H1 (cell line): Measurements from ENCODE around the gene PRSS21. TPM values are rescaled to one million over a fixed set of nuclear protein-coding genes. Genes with fewer than 3 reads are reported as not detected.

Source experiments
- CTCF ChIA-PET: fragments of 300-600 bp; sonication (Branson Sonifier 250); formaldehyde crosslinking; loops from one replicate; lab custom pipeline; 2021; ENCODE audit not compliant: partially characterized antibody; lab: Charles Lee
- POLR2A ChIA-PET: fragments of 300-600 bp; sonication (Branson Sonifier 250); formaldehyde crosslinking; loops from one replicate; lab custom pipeline; 2021; ENCODE audit warnings: inconsistent platforms; ENCODE audit not compliant: partially characterized antibody; lab: Charles Lee
- DNase-seq, 2 experiments: peaks; one replicate each; pipeline versions ENCODE4 v3.0.0 to v3.0.0-alpha.2; 2010 to 2022; ENCODE audit warnings: low spot score in 2 of 2, low read depth in 1 of 2, mixed read lengths in 1 of 2
- FAIRE-seq: peaks from 2 replicates; lab custom pipeline; 2011; peaks lifted over from hg19 to GRCh38; lab: Jason Lieb, UNC
- H2AFZ ChIP-seq: 2 replicates; pipeline ENCODE4 v1.8.1; 2012; ENCODE audit warnings: low read length, inconsistent platforms
- H2AK5ac ChIP-seq: 2 replicates; pipeline ENCODE4 v1.6.1; 2013; ENCODE audit warnings: low read depth, low read length
- H2BK120ac ChIP-seq: replicated peaks from 2 replicates; pipeline ENCODE3; 2013; ENCODE audit warnings: low read depth, low read length, inconsistent platforms
- H2BK12ac ChIP-seq: 2 replicates; pipeline ENCODE4 v1.6.1; 2013; ENCODE audit warnings: low read depth, low read length
- H2BK15ac ChIP-seq: 2 replicates; pipeline ENCODE4 v1.6.1; 2013; ENCODE audit warnings: low read length
- H2BK20ac ChIP-seq: 2 replicates; pipeline ENCODE4 v1.6.1; 2013; ENCODE audit warnings: low read length
- H2BK5ac ChIP-seq: 2 replicates; pipeline ENCODE4 v1.6.1; 2013; ENCODE audit warnings: low read depth, low read length
- H3K14ac ChIP-seq: 2 replicates; pipeline ENCODE4 v1.6.1; 2013; ENCODE audit warnings: inconsistent platforms; ENCODE audit not compliant: insufficient read length
- H3K18ac ChIP-seq: 2 replicates; pipeline ENCODE4 v1.6.1; 2013; ENCODE audit warnings: low read length; ENCODE audit errors: extremely low read depth
- H3K23ac ChIP-seq: 2 replicates; pipeline ENCODE4 v1.6.1; 2013; ENCODE audit warnings: inconsistent platforms; ENCODE audit not compliant: insufficient read length
- H3K23me2 ChIP-seq: 2 replicates; pipeline ENCODE4 v1.6.1; 2013; ENCODE audit warnings: low read depth, low read length
- H3K27ac ChIP-seq: 2 replicates; pipeline ENCODE4 v1.6.1; 2011; ENCODE audit warnings: low read depth, low read length, inconsistent platforms
- H3K27me3 ChIP-seq, 4 experiments: replicated peaks in 1 of 4; 1 replicate in 1 of 4; 2 replicates in 3 of 4; pipeline versions ENCODE4 v1.6.1 to v1.8.1; 2011 to 2013; ENCODE audit warnings: low read length in 3 of 4, mild to moderate bottlenecking in 3 of 4, inconsistent platforms in 2 of 4, mixed read lengths in 2 of 4, moderate library complexity in 1 of 4; ENCODE audit not compliant: control insufficient read depth in 3 of 4, insufficient read depth in 3 of 4; ENCODE audit errors: extremely low read depth in 1 of 4
- H3K36me3 ChIP-seq, 4 experiments: 2 replicates each; pipeline versions ENCODE4 v1.6.1 to v1.8.1; 2011 to 2013; ENCODE audit warnings: mild to moderate bottlenecking in 4 of 4, low read length in 3 of 4, moderate library complexity in 2 of 4, control low read depth in 1 of 4, inconsistent platforms in 1 of 4; ENCODE audit not compliant: insufficient read depth in 4 of 4, control insufficient read depth in 2 of 4
- H3K4ac ChIP-seq: replicated peaks from 2 replicates; pipeline ENCODE3; 2013; ENCODE audit warnings: low read length, low read depth, mixed read lengths, inconsistent platforms; ENCODE audit not compliant: insufficient read length
- H3K4me1 ChIP-seq, 4 experiments: replicated peaks in 1 of 4; 1 replicate in 1 of 4; 2 replicates in 3 of 4; pipeline versions ENCODE4 v1.6.1 to v1.8.1; 2011 to 2013; ENCODE audit warnings: low read length in 3 of 4, inconsistent platforms in 2 of 4, mixed read lengths in 1 of 4; ENCODE audit not compliant: insufficient read depth in 4 of 4, control insufficient read depth in 3 of 4
- H3K4me2 ChIP-seq, 2 experiments: 2 replicates each; pipeline versions ENCODE4 v1.6.1 to v1.8.1; 2011 to 2013; ENCODE audit warnings: low read depth in 2 of 2, low read length in 2 of 2, control low read depth in 1 of 2, inconsistent platforms in 1 of 2, mild to moderate bottlenecking in 1 of 2; ENCODE audit not compliant: insufficient read depth in 1 of 2
- H3K4me3 ChIP-seq, 4 experiments: fragments of 200-600, 300-600 bp in 1 of 4; sonication (generic), shearing (Covaris generic), sonication (Bioruptor Twin) in 1 of 4; 2 replicates each; pipeline versions ENCODE4 v1.5.1 to v1.8.1; 2011 to 2016; ENCODE audit warnings: low read length in 4 of 4, low read depth in 3 of 4, control low read depth in 2 of 4, inconsistent platforms in 2 of 4, mild to moderate bottlenecking in 2 of 4, mixed read lengths in 1 of 4, moderate library complexity in 1 of 4; ENCODE audit not compliant: insufficient read depth in 2 of 4; ENCODE audit errors: extremely low read depth in 1 of 4
- H3K56ac ChIP-seq: replicated peaks from 2 replicates; pipeline ENCODE3; 2013; ENCODE audit warnings: low read depth, mild to moderate bottlenecking, mixed read lengths, low read length, inconsistent platforms; ENCODE audit not compliant: insufficient read length
- H3K79me1 ChIP-seq: 2 replicates; pipeline ENCODE4 v1.6.1; 2013; ENCODE audit warnings: low read depth, low read length, control low read depth
- H3K79me2 ChIP-seq, 2 experiments: 2 replicates each; pipeline versions ENCODE4 v1.6.1 to v1.8.1; 2012 to 2013; ENCODE audit warnings: low read length in 2 of 2, mild to moderate bottlenecking in 2 of 2, inconsistent platforms in 1 of 2; ENCODE audit not compliant: insufficient read depth in 2 of 2, control insufficient read depth in 1 of 2
- H3K9ac ChIP-seq, 4 experiments: replicated peaks in 1 of 4; 1 replicate in 1 of 4; 2 replicates in 3 of 4; pipeline versions ENCODE4 v1.6.1 to v1.8.1; 2011 to 2013; ENCODE audit warnings: low read depth in 3 of 4, low read length in 3 of 4, control low read depth in 2 of 4, mild to moderate bottlenecking in 2 of 4, moderate library complexity in 2 of 4, inconsistent platforms in 1 of 4; ENCODE audit errors: extremely low read depth in 1 of 4
- H3K9me3 ChIP-seq, 2 experiments: 2 replicates each; pipeline versions ENCODE4 v1.6.1 to v1.8.1; 2012 to 2013; ENCODE audit warnings: mild to moderate bottlenecking in 2 of 2, moderate library complexity in 2 of 2, control low read depth in 1 of 2, inconsistent platforms in 1 of 2, low read depth in 1 of 2, low read length in 1 of 2, mixed read lengths in 1 of 2; ENCODE audit not compliant: insufficient read depth in 2 of 2
- H4K20me1 ChIP-seq, 2 experiments: replicated peaks in 1 of 2; 2 replicates each; pipeline versions ENCODE3 to v1.8.1; 2011 to 2013; ENCODE audit warnings: inconsistent platforms in 2 of 2, low read length in 2 of 2, mild to moderate bottlenecking in 1 of 2; ENCODE audit not compliant: insufficient read depth in 2 of 2, control insufficient read depth in 1 of 2
- H4K5ac ChIP-seq: 2 replicates; pipeline ENCODE4 v1.6.1; 2013; ENCODE audit warnings: low read length, low read depth, mixed read lengths, inconsistent platforms; ENCODE audit not compliant: insufficient read length
- H4K8ac ChIP-seq: 2 replicates; pipeline ENCODE4 v1.8.0; 2013; ENCODE audit warnings: mild to moderate bottlenecking, moderate library complexity, low read length, inconsistent platforms; ENCODE audit not compliant: insufficient read depth; ENCODE audit errors: extremely low read depth
- H4K91ac ChIP-seq: replicated peaks from 2 replicates; pipeline ENCODE3; 2013; ENCODE audit warnings: low read length, mixed read lengths, inconsistent platforms; ENCODE audit not compliant: insufficient read length
- ATF2 ChIP-seq: IDR thresholded peaks from 2 replicates; pipeline ENCODE4 v1.6.1; 2012; ENCODE audit warnings: low read length, inconsistent platforms
- CBX8 ChIP-seq: fragments of 300-800, 300-1000 bp; sonication (generic); IDR thresholded peaks from 2 replicates; pipeline ENCODE4 v1.7.1; 2016; ENCODE audit warnings: low read depth, low read length, borderline replicate concordance
- HDAC2 ChIP-seq, 2 experiments: fragments of 300-600 bp in 1 of 2; sonication (generic) in 1 of 2; IDR thresholded peaks; 2 replicates each; pipeline ENCODE4 v1.6.1; 2011 to 2012; ENCODE audit warnings: low read depth in 2 of 2, low read length in 2 of 2, mild to moderate bottlenecking in 2 of 2, moderate library complexity in 2 of 2, borderline replicate concordance in 1 of 2, inconsistent platforms in 1 of 2
- JUN ChIP-seq: IDR thresholded peaks from 2 replicates; pipeline ENCODE4 v1.6.1; 2011; ENCODE audit warnings: low read depth, mild to moderate bottlenecking, improper control_type of control experiment, low read length
- MAFK ChIP-seq: IDR thresholded peaks from 2 replicates; pipeline ENCODE4 v1.6.1; 2012; ENCODE audit warnings: low read depth, mild to moderate bottlenecking, improper control_type of control experiment, low read length
- NANOG ChIP-seq: IDR thresholded peaks from 2 replicates; pipeline ENCODE4 v1.6.1; 2011; ENCODE audit warnings: low read length, low read depth, mild to moderate bottlenecking, inconsistent platforms; ENCODE audit not compliant: insufficient read depth, poor library complexity, severe bottlenecking
- NRF1 ChIP-seq: IDR thresholded peaks from 2 replicates; pipeline ENCODE4 v1.6.1; 2011; ENCODE audit warnings: mild to moderate bottlenecking, low read depth, low read length, improper control_type of control experiment
- SAP30 ChIP-seq: fragments of 300-600 bp; sonication (generic); IDR thresholded peaks from 2 replicates; pipeline ENCODE4 v1.7.1; 2012; ENCODE audit warnings: low read length, moderate library complexity, mild to moderate bottlenecking, inconsistent platforms; ENCODE audit not compliant: insufficient read depth, insufficient replicate concordance
- SIX5 ChIP-seq: IDR thresholded peaks from 2 replicates; pipeline ENCODE4 v1.6.1; 2011; ENCODE audit warnings: mild to moderate bottlenecking, low read depth, low read length
- SP4 ChIP-seq: IDR thresholded peaks from 2 replicates; pipeline ENCODE4 v1.6.1; 2012; ENCODE audit warnings: low read length, inconsistent platforms
- SRF ChIP-seq: IDR thresholded peaks from 2 replicates; pipeline ENCODE4 v1.6.1; 2011; ENCODE audit warnings: mild to moderate bottlenecking, low read depth, low read length, moderate library complexity
- TBP ChIP-seq: IDR thresholded peaks from 2 replicates; pipeline ENCODE4 v1.6.1; 2011; ENCODE audit warnings: low read depth, low read length, improper control_type of control experiment
- WGBS, 2 experiments: shearing (Covaris generic) in 1 of 2; methylation state at CpG; one replicate each; pipeline versions ENCODE4 v1.1.6 to v1.1.7; 2013 to 2015; ENCODE audit warnings: low lambda C conversion rate in 2 of 2, mixed read lengths in 2 of 2, inconsistent platforms in 1 of 2, low coverage in 1 of 2, missing lambda C conversion rate in 1 of 2; ENCODE audit not compliant: insufficient replicate concordance in 2 of 2, insufficient coverage in 1 of 2, insufficient read length in 1 of 2; ENCODE audit errors: extremely low coverage in 1 of 2, missing lambda C conversion rate in 1 of 2; 5-methylcytosine and 5-hydroxymethylcytosine counted together
- polyA plus RNA-seq, 7 experiments: library from polyadenylated mRNA; depleted of rRNA in 3 of 7; stranded (reverse) in 5 of 7; unstranded in 2 of 7; fragments of >200 nt in 5 of 7; fragments of 200-250 nt in 2 of 7; gene quantifications; 1 replicate in 5 of 7; 2 replicates in 1 of 7; 4 replicates in 1 of 7; pipeline versions ENCODE4 v1.2.1 to v1.2.3, GENCODE V29; 2011 to 2013; ENCODE audit warnings: missing spikeins in 2 of 7, mixed read lengths in 2 of 7
- total RNA-seq: library from RNA; stranded (reverse); fragmentation: NEBNext Ultra II Directional; extraction: Animal tissue kit (Norgen Biotek cat#: 25700); gene quantifications from 2 replicates; pipeline ENCODE4 v1.2.1, GENCODE V29; 2021

The PRSS21 gene
- total and polyA plus RNA-seq, 2 of the 8 experiments (the other 6 are each of a cell fraction or from before 2014, with no cell fraction given): 0.76 to 1.0 TPM

DNA sequence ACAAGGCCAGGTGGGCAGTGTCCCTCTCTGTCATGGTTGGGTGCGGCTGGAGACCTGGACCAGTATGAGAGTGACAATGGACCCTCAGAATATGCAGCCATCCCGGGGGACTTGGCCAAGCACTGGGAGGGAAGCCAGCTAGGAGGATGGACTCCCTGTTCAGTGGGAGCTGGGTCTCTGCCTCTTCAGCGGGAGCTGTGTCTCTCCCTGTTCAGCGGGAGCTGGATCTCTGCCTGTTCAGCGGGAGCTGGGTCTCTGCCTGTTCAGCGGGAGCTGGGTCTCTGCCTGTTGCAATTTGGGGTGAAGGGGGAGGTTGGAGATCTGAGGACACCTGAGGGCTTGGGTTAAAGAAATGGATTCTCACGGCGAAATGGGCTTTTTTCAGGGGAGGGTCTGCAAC is 25.9 kb upstream of the PRSS21 start:
- H3K27ac ChIP-seq: no peak overlapping the region
- no peak overlapping the region for H2BK5ac ChIP-seq
- no peak overlapping the region for H2BK120ac ChIP-seq
- H2AFZ ChIP-seq: no peak overlapping the region
- 0 out of 2 replicates have a peak overlapping the region, but pooled peaks have one; percentile 8 for H2AK5ac ChIP-seq
- no peaks in the 10 kb centered on the region; the same call in 1 of the 2 replicates for H3K23me2 ChIP-seq
- H3K4me3 ChIP-seq: no peak overlapping the region
- H3K79me1 ChIP-seq: no peaks in the 10 kb centered on the region; the same call in 1 of the 2 replicates
- H4K91ac ChIP-seq: no peak overlapping the region
- H3K56ac ChIP-seq: no peak overlapping the region
- H3K79me2 ChIP-seq: no peaks in the 10 kb centered on the region
- POLR2A ChIA-PET: interaction anchor here (1.1 to 2.6 kb wide), 5 partner anchors 13 to 270 kb away, joined by 3 to 7 read pairs (median 6); no protein-coding TSS in a partner anchor
- no peak overlapping the region for H2BK15ac ChIP-seq
- DNase-seq (no peak), FAIRE-seq (no peak)
- no peak overlapping the region for H4K5ac ChIP-seq
- H3K4me1 ChIP-seq: peaks cover 0 to 3% (median 1%) of the 10 kb centered on the region in 4 experiments; a peak in 1 of 7 replicates
- H4K20me1 ChIP-seq: no peaks in the 10 kb centered on the region
- no peaks in the 10 kb centered on the region for H3K9me3 ChIP-seq
- H3K36me3 ChIP-seq: no peaks in the 10 kb centered on the region
- no peak overlapping the region for H2BK12ac ChIP-seq
- no peak overlapping the region for H2BK20ac ChIP-seq
- H3K18ac ChIP-seq: no peak overlapping the region
- H3K4ac ChIP-seq: no peak overlapping the region
- H3K23ac ChIP-seq: no peak overlapping the region
- 89% methylated on average over 8 of the region's 8 CpGs; no CpG with 5 or more reads in 1 of the 2 experiments for WGBS, 2 experiments
- H3K9ac ChIP-seq: no peak overlapping the region
- no peak overlapping the region for H4K8ac ChIP-seq
- CTCF ChIA-PET: interaction anchor here (0.7 to 1.1 kb wide), 4 partner anchors 32 to 136 kb away, joined by 3 to 4 read pairs (median 3); no protein-coding TSS in a partner anchor
- no peaks in the 10 kb centered on the region; a peak in 1 of 7 replicates for H3K27me3 ChIP-seq
- no peak overlapping the region for H3K4me2 ChIP-seq
- no peak overlapping the region for H3K14ac ChIP-seq
- TF ChIP-seq SIX5: no peak
- no peak for TF ChIP-seq HDAC2 (IDR thresholded peaks at IDR 0.05; ENCODE audit: borderline replicate concordance in 1 of 2, low read depth in 2 of 2, low read length in 2 of 2)
- TF ChIP-seq ATF2: no peak
- no peak for TF ChIP-seq SP4
- TF ChIP-seq SAP30: no peak
- no peak for TF ChIP-seq NANOG
- no peak for TF ChIP-seq MAFK
- TF ChIP-seq JUN: no peak
- TF ChIP-seq NRF1: no peak
- no peak for TF ChIP-seq TBP
- TF ChIP-seq CBX8: no peak
- TF ChIP-seq SRF: no peak
